ENCODE results near the gene GPSM1.

GPSM1 gene

DNA sequence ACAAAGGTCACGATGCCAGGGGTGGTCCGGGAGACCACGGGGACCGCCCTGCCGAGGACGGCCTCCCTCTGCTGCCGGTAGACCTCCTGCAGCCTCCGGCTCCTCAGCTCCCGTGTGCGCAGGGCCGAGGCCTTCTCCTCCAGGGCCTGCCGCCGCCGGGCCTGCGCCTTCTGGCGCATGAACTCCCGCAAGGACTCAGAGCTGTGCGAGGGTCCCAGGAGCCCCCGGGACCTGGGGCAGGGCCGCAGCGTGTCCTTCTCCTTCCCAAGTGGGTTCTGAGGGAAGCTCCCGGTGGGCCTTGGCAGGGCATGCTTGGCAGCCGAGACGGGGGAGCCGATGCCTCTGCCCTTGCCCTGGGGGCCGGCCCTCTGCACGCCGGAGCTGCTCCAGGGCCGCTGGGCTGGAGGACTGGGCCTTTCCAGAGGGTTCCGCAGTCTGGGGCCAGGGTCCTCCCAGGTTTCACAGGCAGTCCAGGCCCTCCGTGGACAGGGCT, 36.8 kb upstream of the GPSM1 start:
- no peaks in the 10 kb centered on the region for H3K27me3 ChIP-seq

DNA sequence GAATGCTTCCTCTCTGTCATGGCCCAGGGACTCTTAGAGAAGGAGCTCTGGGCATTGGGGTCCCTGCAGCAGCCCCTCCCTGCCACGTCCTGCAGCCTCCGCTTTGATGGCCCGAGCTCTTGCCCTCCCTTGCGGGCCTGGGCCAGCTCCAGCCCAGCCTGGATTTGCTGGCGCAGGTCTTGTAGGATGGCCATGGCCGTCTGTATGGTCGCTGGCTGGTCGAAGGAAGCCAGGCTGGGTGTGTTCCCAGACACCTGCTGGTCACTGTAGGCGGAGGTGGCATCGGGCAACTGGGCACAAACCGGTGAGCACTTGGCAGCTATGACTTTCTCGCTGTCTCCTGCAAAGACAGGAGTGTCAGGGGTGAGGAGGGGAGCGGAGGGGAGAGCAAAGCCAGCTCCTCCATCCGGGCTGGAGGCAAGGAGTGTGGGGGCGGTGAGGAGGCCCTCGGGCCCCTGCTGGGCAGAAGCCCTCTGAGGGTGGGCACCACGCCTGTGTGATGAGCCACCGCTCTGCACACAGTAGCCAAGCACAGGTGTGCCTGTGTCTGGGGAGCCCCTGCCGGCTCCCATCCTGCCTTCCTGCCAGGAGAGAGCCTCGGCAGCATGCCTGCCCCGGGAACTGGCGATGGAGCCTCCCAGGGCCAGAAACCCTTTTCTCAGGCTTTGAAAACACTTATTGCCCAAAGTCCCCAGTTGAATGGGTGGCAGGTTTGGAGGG, 35.9 kb upstream of the GPSM1 start:
- no peaks in the 10 kb centered on the region for H3K36me3 ChIP-seq
- no peaks in the 10 kb centered on the region for H4K20me1 ChIP-seq
- H3K4me3 ChIP-seq, result no peak overlapping the region
- no peak for TF ChIP-seq Cebpa-rat (IDR thresholded peaks at IDR 0.05)
- peaks cover 6% of the 10 kb centered on the region for H3K4me1 ChIP-seq
- H3K27ac ChIP-seq, result 0 out of 2 replicates have a peak overlapping the region, but pooled peaks have one; percentile 6
- no peak overlapping the region for H3K4me2 ChIP-seq
- no peaks in the 10 kb centered on the region for H3K27me3 ChIP-seq
- no peaks in the 10 kb centered on the region for H3K9me3 ChIP-seq
- no peak overlapping the region for H3K9ac ChIP-seq

More for the DNA sequence above, 36.8 kb upstream of the GPSM1 start:
- TF ChIP-seq Cebpa-rat (IDR thresholded peaks at IDR 0.05), result no peak
- Histone ChIP-seq H3K4me2 (no peak overlapping the region), H3K9me3 (no peaks in the 10 kb centered on the region), H3K27ac (no peak overlapping the region), H3K9ac (no peak overlapping the region), H4K20me1 (no peaks in the 10 kb centered on the region), H3K4me3 (no peak overlapping the region), H3K36me3 (no peaks in the 10 kb centered on the region), H3K4me1 (peaks cover 10% of the 10 kb centered on the region; the same call in 1 of the 2 replicates)

DNA sequence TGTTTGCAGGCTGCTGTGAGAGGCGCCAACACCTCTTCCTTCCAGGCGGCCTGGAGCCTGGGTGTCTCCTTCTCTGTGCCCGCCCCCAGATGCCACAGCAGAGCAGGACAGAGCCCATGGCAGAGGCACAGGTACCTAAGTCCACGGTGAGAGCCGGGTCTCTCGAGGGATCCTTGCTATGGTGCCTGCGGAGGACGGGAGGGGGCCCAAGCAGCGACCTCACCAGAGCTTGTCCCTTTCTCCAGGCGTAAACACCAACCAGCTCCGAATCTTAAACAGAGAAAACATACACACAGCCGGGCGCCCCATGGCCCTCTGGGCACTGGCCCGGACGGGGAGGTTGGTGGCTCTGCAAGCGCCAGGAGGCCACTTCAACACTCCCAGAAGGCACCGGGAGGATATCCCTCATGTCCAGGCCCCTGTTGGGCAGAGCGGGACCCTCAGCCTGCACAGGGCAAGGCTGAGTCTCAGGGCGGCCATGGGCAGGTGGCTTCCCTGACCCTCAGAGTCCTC, 35.3 kb upstream of the GPSM1 start:
- no peak overlapping the region for H3K4me3 ChIP-seq
- H3K27ac ChIP-seq, result 0 out of 2 replicates have a peak overlapping the region, but pooled peaks have one; percentile 6
- H3K9ac ChIP-seq, result no peak overlapping the region
- no peaks in the 10 kb centered on the region for H4K20me1 ChIP-seq
- no peaks in the 10 kb centered on the region for H3K9me3 ChIP-seq
- TF ChIP-seq Cebpa-rat (IDR thresholded peaks at IDR 0.05), result no peak
- no peaks in the 10 kb centered on the region for H3K27me3 ChIP-seq
- peaks cover 12% of the 10 kb centered on the region for H3K4me1 ChIP-seq
- H3K36me3 ChIP-seq, result no peaks in the 10 kb centered on the region
- H3K4me2 ChIP-seq, result no peak overlapping the region

DNA sequence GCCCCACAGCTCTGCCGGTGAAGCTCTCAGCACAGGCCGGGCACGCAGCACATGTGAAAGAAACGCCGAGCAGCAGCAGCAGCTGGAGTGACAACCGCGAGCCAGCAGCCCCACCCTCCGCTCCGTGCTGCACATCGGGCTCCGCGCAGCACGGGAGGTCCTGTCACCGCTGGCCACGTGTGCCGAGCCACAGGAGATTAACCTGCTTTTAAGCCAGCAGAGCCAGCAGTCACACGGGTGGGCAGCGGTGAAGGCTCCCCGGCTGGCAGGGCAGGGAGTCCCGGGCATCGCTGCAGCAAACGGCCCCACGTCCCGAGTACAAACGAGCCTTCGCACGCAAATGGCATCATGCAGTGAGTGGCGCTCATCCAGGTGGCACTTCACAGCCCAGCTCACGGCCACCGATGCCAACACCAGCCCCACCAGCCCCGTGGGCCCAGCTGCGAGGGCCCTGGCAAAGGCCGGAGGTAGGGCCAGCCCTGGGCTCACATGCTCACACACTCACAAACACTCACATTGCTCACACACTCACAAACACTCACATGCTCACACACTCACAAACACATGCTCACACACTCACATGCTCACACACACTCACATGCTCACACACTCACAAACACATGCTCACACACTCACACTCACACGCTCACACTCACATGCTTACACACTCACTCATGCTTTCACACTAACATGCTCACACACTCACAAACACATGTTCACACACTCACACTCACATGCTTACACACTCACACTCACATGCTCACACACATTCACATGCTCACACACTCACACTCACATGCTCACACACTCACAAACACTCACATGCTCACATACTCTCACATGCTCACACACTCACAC, 34.5 kb upstream of the GPSM1 start:
- Histone ChIP-seq H3K4me1 (peaks cover 19% of the 10 kb centered on the region), H3K36me3 (no peaks in the 10 kb centered on the region), H4K20me1 (no peaks in the 10 kb centered on the region), H3K9ac (no peak overlapping the region), H3K27ac (0 out of 2 replicates have a peak overlapping the region, but pooled peaks have one; percentile 6), H3K9me3 (no peaks in the 10 kb centered on the region), H3K4me2 (no peak overlapping the region), H3K27me3 (no peaks in the 10 kb centered on the region), H3K4me3 (no peak overlapping the region)
- TF ChIP-seq Cebpa-rat (IDR thresholded peaks at IDR 0.05), result no peak

DNA sequence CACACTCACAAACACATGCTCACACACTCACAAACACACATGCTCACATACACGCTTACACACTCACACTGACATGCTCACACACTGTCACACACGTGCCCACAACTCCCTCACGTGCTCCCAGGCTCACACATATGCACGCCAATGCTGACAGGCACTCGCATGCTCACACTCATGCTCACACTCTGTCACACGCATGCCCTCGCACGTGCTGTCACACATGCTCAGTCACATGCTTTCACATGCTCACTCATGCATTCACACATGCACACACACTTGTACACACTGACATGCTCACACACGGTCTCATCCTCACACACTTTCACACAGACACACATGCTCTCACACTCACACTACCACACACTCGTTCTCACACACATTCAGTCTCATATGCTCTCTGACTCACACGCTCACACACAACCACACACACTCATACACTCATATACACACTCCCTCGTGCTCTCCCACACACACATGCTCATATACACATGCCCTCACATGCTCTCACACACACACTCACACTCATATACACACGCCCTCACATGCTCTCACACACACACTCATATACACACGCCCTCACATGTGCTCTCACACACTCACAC, 33.8 kb upstream of the GPSM1 start:
- TF ChIP-seq Cebpa-rat (IDR thresholded peaks at IDR 0.05), result no peak
- Histone ChIP-seq H3K27ac (no peak overlapping the region), H4K20me1 (no peaks in the 10 kb centered on the region), H3K9ac (no peak overlapping the region), H3K4me3 (no peak overlapping the region), H3K4me2 (no peak overlapping the region), H3K9me3 (no peaks in the 10 kb centered on the region), H3K27me3 (no peaks in the 10 kb centered on the region), H3K36me3 (no peaks in the 10 kb centered on the region), H3K4me1 (peaks cover 27% of the 10 kb centered on the region)

DNA sequence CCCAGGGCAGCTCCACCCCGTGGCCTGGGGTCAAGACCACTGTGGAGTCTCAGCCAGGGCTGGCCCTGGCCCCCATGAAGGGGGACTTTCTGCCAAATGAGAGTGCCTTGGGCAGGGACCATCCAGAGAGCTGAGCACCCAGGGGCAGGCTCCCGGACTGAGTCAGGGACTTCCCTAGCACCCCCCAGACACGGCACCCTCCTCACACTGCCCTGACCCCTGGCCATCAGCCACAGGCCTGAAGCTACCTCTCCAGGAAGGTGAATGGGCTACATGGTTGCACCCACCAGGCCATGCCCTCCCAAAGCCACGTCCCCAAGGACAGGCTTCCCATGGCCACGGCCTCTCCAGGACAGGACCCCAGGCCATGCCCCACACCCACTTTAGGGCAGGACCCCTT, 32.9 kb upstream of the GPSM1 start:
- Histone ChIP-seq H3K9me3 (no peaks in the 10 kb centered on the region), H3K36me3 (no peaks in the 10 kb centered on the region), H3K27me3 (no peaks in the 10 kb centered on the region), H3K27ac (no peak overlapping the region), H3K9ac (no peak overlapping the region), H3K4me1 (peaks cover 34% of the 10 kb centered on the region), H4K20me1 (no peaks in the 10 kb centered on the region), H3K4me3 (no peak overlapping the region), H3K4me2 (no peak overlapping the region)
- TF ChIP-seq Cebpa-rat (IDR thresholded peaks at IDR 0.05), result no peak

DNA sequence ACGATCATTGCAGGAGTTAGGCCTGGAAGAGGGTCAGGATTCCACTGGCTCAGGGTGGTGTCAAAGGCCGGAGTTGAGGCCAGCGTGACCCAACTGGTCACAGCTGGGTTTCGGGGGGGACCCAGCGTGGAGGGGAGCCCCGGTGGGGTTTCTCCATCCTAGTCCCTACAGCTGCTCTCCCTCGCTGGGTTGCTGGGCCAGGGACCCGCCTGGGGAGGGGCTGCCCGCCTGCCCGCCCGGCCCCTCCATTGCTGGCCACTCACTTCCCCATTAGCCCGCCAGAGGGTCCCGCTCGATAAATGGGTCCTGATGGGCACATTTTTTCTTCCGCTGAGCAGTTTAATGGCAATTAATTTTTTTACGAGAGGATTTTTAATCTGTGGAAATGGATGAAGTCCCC, 32.3 kb upstream of the GPSM1 start:
- no peak overlapping the region for H3K9ac ChIP-seq
- peaks cover 40% of the 10 kb centered on the region for H3K4me1 ChIP-seq
- no peak overlapping the region for H3K4me2 ChIP-seq
- no peaks in the 10 kb centered on the region for H4K20me1 ChIP-seq
- TF ChIP-seq Cebpa-rat (IDR thresholded peaks at IDR 0.05), result no peak
- no peaks in the 10 kb centered on the region for H3K9me3 ChIP-seq
- no peak overlapping the region for H3K4me3 ChIP-seq
- H3K27me3 ChIP-seq, result no peaks in the 10 kb centered on the region
- H3K36me3 ChIP-seq, result no peaks in the 10 kb centered on the region
- no peak overlapping the region for H3K27ac ChIP-seq

DNA sequence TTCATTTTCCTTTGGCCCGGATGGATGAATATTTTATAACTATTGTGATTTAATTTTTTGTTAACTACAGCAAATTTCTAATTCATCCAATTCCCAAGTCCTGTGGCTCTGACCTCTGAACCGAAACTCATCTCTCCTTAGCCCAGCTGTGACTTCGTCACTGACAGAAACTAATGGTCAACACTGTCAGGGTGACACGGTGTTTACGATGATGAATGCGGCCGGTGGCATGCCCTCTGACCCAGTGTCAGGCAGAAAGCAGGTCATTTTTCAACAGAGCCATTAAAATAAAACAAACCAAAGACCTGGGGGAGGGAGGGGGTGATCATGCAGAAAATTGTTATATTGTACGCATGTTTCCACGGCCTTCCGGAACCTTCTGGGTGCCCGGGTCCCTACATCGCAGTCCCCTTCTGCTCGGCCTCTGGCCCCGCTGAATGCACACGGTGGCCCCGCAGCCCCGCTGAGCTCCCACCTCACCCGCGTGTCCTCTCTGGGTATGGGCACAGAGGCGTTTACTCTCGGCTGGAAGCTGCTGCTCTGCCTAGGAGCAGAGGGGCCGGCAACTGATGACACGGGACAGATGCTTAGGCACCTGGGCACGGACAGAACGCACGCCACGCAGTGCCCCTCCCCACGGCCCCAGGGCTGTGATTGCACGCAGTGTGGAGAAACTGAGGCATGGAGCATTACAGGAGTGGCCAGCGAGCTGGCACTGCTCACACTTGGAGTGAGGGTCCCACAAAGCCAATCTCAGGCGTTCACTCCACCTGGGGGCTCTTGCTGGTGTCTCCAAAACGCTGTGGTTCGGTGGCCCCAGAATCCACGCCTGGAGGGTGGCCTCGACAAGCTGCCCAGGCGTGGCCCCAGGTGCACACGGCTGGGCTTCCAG, 31.6 kb upstream of the GPSM1 start:
- no peak overlapping the region for H3K9ac ChIP-seq
- no peak for TF ChIP-seq Cebpa-rat (IDR thresholded peaks at IDR 0.05)

More for the DNA sequence above, 31.6 kb upstream of the GPSM1 start:
- no peak overlapping the region for H3K27ac ChIP-seq
- H3K36me3 ChIP-seq, result no peaks in the 10 kb centered on the region
- H4K20me1 ChIP-seq, result no peaks in the 10 kb centered on the region
- H3K4me1 ChIP-seq, result peaks cover 47% of the 10 kb centered on the region
- no peaks in the 10 kb centered on the region for H3K27me3 ChIP-seq
- no peak overlapping the region for H3K4me3 ChIP-seq
- H3K9me3 ChIP-seq, result no peaks in the 10 kb centered on the region
- no peak overlapping the region for H3K4me2 ChIP-seq

Data from BLaER1 (cell line).